NCI-H1105 treated with DMSO at 0.1 percent for 48 hours (cell line): ENCODE measurements around the gene C20orf204.

Experiments used
- DNase-seq: peaks from one replicate; lab custom pipeline; 2025; lab: John Stamatoyannopoulos, UW

Gene C20orf204

GRCh38 chr20:64056889-64057627, 21.1 kb downstream of the C20orf204 start:
- DNase-seq, result no peak

GRCh38 chr20:64057628-64058498, 21.9 kb downstream of the C20orf204 start:
- peak; percentile 56 for DNase-seq

GRCh38 chr20:64058536-64058935, 22.6 kb downstream of the C20orf204 start:
- DNase-seq, result no peak

GRCh38 chr20:64062276-64062595, 26.3 kb downstream of the C20orf204 start:
- DNase-seq, result no peak

GRCh38 chr20:64062596-64063388, 26.8 kb downstream of the C20orf204 start, which contains the start of gene TCEA2:
Gene TCEA2 (plus strand): TSS chr20:64063198. CDS start chr20:64063313, 115 bp downstream.
- peak; percentile 93 for DNase-seq

- DNase-seq, result no peak
Observed at GRCh38 chr20:64063389-64064144, 27.6 kb downstream of the C20orf204 start.

GRCh38 chr20:64064145-64064698, 28.2 kb downstream of the C20orf204 start:
- DNase-seq, result no peak

GRCh38 chr20:64065062-64065973, 29.3 kb downstream of the C20orf204 start:
- no peak for DNase-seq

- DNase-seq, result no peak
Observed at GRCh38 chr20:64065974-64066343, 30.0 kb downstream of the C20orf204 start.

GRCh38 chr20:64067005-64067632, 31.1 kb downstream of the C20orf204 start:
- no peak for DNase-seq

GRCh38 chr20:64067733-64068307, 31.8 kb downstream of the C20orf204 start:
- DNase-seq, result no peak

GRCh38 chr20:64068386-64069208, 32.6 kb downstream of the C20orf204 start:
- no peak for DNase-seq

GRCh38 chr20:64069209-64069613, 33.2 kb downstream of the C20orf204 start:
- no peak for DNase-seq

- peak; percentile 7 for DNase-seq
Observed at GRCh38 chr20:64069614-64070243, 33.7 kb downstream of the C20orf204 start.

GRCh38 chr20:64070244-64070993, 34.4 kb downstream of the C20orf204 start:
- no peak for DNase-seq

- DNase-seq, result no peak
Observed at GRCh38 chr20:64071341-64072332, 35.7 kb downstream of the C20orf204 start.
